T-helper 2 cell treated with Interferon-gamma antibody and Interleukin-4, amounts not matched to agents 100 ng/mL and 5 ng/mL, for 36 hours (primary cell): Measurements from ENCODE around the gene ABAT. TPM values are rescaled to one million over a fixed set of nuclear protein-coding genes. Genes with fewer than 3 reads are reported as not detected.
"Not testable (repeated sequence)": the region's sequence is repeated elsewhere in the genome, so short reads cannot be mapped to it uniquely, and the experiment has no call there.

Experiments used
- intact Hi-C: fragments of 100-400 bp; cut with micrococcal nuclease; formaldehyde crosslinking; loops from one replicate; pipeline ENCODE4 v1.15.1; 2023
- total RNA-seq: library from RNA; stranded (reverse); gene quantifications from 2 replicates; pipeline ENCODE4 v1.2.3, GENCODE V29; 2022

Gene ABAT
- total RNA-seq, 1 donor from 2014 or later = 9.4 TPM

DNA sequence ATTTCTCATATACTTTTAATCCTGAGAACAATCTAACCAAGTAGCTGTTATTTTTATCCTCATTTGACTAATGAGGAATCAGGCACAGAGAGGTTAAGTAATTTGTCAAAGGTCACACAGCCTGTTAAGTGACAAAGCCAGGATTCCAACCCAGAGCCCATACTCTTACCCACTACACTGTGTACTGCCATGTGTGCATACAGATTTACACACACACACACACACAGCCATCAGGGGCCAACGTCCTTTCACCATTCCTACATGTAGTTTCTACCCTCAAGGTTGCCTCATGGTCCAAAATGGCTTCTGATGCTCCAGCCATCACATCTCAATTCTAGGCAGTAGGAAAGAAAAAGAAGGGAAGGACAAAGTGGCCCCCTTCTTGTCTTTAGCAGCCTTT is 100.9 kb downstream of the ABAT start:
- intact Hi-C loops = no loop called here

DNA sequence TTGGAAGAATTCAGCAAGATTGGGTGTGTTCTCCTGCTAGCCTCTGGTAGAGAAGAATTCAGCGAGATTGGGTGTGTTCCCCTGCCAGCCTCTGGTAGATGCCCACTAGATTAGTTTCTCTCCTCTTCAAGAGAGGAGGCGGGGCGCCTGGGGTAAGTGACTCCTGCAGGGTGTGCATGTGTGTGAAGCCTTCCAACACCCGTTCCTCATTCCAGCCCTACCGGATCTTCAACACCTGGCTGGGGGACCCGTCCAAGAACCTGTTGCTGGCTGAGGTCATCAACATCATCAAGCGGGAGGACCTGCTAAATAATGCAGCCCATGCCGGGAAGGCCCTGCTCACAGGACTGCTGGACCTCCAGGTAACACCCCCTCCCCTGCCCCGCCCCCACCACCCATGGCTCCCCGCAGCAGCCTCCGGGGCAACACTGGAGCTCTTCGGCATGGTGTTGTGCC is 101.7 kb downstream of the ABAT start:
- intact Hi-C loops = no loop called here

DNA sequence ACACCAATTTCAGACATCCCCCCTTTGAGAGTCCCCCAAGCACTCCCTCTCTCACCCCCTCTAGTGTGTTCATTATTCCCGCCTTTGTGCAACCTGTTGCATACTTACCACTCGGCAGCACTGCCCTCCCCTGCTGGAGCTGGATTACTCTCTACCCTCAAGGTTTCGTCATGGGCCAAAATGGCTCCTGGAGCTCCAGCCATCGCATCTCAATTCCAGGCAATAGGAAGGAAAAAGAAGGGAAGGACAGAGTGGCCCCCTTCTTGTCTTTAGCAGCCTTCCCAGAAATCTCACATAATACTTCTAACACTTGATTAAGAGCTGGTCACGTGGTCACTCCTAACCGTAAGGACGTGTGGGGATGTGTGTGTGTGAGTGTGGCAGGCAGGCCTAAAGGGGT is 102.8 kb downstream of the ABAT start:
- intact Hi-C loops = no loop called here

DNA sequence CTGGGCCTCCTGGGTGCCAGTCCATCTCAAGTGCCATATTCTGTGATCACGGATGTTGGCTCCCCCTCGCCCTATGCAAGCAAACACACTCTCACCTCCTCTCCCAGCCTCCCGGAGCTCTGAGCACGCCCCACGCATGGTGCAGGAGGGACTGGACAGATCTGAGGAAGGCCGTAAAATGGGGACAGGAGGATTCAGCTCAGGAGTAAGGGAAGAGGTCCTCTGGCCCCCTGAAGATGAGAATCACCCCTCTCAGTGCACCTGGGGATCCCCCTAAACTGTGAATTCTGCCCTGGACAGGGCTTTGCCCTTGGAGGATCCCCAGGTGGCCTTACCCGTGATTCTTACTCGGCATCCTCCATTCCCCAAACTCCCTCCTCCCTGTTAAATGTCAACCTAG is 107.4 kb downstream of the ABAT start:
- intact Hi-C loops = no loop called here

DNA sequence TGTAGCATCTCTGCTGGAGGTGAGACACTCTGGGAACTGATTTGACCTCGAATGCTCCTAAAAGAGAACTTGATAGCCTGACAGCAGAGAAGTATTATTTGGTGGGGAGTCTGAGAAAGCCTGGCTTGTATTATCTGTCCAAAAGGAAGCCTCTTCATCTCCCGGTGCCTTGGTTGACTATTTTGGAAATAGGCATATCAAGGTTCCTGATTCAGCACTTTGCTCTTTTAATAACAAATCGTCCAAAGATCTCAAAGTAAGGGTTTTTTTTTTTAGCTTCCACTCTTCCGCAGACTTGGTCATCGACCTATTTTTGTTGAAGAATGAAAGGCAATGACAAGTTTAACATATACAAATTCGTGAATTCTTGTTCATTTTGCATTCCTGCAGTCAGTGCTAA is 108.3 kb downstream of the ABAT start:
- intact Hi-C loops = no loop called here

DNA sequence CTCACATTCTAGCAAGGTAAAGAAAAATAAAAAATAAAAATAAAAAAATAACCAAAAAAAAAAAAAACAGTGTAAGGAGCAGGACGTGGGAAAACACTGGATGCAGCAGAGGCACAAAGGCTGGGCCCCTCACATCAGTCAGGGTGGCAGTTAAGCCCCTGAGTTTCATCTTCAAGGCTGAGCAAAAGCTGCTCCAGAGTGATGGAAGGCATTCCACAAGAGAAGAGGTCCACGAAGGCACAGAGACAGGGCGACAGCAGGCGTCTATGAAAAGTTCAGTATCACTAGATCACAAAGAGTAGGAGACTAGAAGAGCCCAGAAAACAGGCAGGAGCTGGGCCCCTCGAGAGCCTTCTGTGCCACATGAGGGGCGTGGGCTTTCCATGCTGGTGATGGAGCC is 111.0 kb downstream of the ABAT start:
- intact Hi-C loops = no loop called here

DNA sequence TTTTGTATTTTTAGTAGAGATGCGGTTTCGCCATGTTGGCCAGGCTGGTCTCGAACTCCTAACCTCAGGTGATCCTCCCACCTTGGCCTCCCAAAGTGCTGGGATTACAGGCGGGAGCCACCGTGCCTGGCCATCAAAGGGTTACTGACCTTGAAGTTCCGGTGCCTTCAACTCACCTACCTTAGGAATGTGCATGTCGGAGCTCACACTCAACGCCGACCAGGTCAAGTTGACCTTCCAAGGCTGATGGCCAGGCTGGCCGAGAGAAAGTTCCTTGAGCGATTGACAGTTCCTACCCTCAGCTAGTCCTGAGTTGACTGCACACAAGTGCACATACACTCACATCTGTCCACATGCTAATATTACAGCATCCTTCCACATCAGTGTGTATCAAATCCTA is 111.9 kb downstream of the ABAT start:
- intact Hi-C loops = not testable (repeated sequence)

DNA sequence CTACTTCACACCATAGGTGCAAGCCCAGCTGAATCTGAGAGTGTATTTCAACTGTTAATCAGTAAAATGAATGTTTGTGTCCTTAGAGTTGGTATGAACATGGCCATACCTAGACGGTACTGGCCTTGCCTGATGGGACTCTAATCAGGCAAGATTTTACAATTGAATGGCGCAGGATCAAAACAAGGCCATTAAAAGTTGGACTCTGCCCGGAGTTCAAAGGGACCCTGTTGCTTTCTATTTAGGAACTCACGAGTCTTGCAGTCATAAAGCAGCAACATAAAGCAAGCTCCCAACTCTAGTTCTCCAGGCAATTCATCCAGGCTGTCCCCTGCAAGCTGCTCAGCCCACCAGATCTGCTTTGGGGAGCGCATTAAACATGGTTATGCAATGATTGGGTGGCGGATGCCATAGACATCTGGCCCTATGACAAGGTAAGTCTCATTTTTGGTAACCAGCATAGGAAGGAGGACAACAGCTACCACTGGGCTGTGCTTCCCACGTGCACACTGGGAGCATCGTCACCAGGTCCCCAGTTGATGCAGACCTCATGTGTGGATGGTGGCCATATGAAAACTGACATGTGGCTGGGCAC is 114.3 kb downstream of the ABAT start:
- intact Hi-C loops = no loop called here

DNA sequence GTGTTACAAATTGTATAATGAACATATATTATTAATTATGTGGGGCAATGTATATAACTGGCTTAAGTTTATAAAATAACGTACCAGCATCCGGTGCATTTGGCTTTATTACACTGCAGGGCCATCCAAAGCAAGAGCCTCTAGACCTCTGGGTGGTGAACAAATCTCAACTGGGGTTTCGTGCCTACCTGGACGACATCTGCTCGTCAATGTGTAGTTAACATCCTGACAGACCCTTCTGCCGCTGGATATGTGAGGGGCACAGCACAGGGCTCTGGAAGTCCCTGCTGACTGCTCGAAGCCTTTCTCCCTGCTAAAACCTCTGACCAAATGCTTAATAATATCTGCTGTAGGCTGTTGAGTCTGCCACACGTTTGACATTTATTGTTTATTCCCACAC is 120.7 kb downstream of the ABAT start:
- intact Hi-C loops = loop anchor here (10.0 kb wide), 1 partner anchor 1950 kb away; the partner anchor contains the start of gene NUBP1

DNA sequence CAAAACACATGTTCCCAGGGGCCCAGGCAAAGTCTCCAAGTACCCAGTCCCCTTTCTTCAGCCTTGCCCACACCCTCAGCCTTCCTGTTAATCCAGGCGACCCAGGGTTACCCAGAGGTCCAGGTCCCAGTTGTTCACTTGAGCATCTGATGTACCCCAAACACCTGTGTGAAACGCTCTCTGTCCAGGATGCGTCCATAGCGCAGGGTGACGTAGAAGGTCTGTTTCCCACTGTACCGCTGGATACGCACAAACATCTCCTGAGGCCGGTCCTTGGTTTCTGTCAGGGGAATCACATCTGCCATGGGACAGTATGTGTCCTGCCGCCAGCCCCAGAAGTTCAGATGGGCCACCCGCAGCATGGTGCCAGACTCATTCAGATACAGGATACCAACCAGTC is 121.4 kb downstream of the ABAT start:
- intact Hi-C loops = loop anchor here (2.0 to 10.0 kb wide), 2 partner anchors 283 to 1949 kb away; partner anchors contain the start of gene NUBP1

DNA sequence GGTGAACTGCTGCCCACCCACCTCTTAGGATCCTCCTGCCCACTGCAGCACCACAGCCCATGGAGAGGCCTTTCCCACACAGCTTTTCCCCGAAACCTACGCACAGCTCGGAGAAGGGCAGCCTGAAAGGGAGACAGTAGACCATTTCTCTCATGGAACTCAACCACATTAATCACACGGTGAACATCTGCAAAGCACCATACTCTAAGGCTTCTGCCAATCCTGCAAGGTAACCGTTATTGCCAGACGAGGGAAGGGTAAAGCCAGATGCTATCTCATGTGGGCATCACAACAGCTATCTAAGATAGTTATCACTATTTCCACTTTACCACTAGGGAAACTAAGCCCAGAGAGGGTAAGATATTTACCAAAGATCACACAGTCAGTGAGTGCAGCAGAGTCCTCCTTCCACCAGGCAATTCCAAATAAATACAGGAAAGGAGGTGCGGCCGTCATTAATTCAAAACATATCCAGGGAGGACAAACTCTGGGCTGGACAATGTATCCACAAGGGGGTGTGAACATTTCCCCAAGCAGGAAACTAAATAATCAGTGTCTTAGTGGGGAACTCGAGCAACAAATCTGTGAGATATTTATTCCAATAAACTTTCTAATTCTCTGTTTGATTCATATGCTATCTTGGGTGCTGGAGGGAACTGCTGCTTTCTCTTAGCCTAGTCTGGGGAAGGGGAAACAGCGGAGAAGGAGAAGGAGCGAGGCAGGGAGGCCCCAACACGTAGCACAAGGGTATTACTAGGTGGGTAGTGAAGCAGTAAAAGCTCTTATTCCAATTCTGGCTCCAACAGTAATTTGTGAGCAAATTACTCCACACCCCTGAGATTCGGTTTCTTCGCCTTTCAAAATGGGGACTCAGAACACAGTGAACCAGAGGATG is 122.3 kb downstream of the ABAT start:
- intact Hi-C loops = loop anchor here (1.0 to 10.0 kb wide), 9 partner anchors 21 to 1948 kb away; partner anchors contain the start of genes ABAT, CARHSP1, HAPSTR1 and METTL22

DNA sequence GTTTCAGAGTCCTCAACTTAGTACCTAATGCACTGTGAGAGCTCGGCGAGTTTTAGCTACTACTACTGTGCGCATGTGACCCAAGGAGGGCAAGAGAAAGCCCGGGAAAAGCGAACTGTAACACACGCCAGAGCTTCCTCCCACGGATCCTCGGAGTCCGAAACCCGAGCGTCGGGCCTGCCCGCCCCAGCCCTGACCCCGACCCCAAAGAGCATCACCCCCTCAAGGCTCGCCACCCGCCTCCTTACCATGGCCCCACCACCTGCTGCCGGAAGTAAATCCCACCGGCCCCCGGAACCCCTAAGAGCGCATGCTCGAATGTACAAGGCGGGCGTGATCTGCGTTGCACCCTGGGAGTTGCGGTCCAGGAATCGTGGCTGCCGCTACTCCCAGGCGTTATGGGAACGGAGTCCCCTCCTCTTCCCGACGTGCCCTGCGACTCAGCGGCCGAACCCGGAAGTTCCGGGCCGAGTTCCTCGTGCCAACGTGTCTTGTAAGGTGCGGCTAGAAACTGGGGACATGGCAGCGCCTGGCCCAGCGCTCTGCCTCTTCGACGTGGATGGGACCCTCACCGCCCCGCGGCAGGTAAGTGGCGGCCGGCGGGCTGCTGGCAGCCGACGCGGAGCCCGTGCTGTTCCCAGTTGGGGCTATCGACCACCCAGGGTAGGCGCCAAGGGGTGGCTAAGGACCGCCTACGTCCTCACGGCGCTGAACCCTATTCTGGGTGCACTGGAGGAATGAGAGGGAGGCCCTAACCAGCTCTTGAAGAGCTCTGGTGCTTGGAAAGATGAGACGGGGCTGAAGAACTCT is 123.2 kb downstream of the ABAT start, which contains the start of the genes PMM2 and TMEM186:
Gene PMM2 (plus strand): TSS at position 476 of the 810 bp plus-strand sequence. CDS start 44 bp downstream, at position 520.
Gene TMEM186 (minus strand): TSS at position 276 of the 810 bp plus-strand sequence. CDS start 25 bp downstream, at position 251.
- intact Hi-C loops = loop anchor here (1.0 to 10.0 kb wide), 9 partner anchors 20 to 1947 kb away; partner anchors contain the start of genes ABAT, CARHSP1, HAPSTR1 and METTL22

DNA sequence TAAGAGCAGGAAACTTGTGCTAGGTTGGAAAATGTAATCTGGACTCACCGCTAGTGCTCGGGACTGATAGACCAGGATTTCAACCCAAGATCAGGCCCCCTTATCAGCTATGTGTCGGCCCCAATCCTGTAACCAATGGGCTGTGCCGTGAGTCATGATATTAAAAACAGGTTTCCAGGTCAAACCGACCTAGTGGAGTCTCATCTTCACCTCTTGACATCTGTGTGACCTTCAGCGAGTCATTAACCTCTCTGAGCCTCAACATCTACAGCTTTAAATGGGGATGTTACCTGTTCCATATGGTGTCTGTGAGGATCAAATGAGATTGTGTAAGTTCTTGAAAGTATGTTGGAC is 123.7 kb downstream of the ABAT start:
- intact Hi-C loops = loop anchor here (10.0 kb wide), 1 partner anchor 1947 kb away; the partner anchor contains the start of gene NUBP1

DNA sequence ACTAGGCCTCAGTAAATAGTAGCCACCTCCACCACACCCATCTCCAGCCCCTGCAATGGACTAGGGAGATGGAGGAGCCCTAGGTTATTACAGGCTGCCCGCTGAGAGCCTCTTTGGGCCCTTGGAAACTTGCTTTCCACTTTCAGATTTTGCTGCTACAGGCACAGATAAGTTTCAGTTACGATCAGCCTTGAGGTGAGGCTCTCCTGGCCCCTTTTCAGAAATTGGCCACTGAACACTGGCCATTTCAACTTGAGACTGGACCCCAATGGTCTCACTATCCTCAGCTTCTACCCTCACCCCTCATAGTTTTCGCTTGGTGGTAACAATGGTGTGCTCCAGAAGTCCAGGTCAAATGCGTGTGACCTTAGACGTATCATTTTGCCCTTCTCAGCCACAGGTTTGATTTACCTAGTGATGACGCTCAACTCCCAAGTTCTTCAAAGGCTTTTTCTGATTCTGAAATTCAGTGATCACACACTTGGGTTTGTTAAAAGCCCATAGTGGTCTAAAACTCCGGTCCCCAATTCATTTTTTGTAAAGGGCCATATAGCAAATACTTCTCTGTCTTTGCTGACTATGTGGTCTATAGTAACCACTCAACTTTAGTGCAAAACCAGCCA is 124.2 kb downstream of the ABAT start:
- intact Hi-C loops = loop anchor here (10.0 kb wide), 1 partner anchor 1946 kb away; the partner anchor contains the start of gene NUBP1

DNA sequence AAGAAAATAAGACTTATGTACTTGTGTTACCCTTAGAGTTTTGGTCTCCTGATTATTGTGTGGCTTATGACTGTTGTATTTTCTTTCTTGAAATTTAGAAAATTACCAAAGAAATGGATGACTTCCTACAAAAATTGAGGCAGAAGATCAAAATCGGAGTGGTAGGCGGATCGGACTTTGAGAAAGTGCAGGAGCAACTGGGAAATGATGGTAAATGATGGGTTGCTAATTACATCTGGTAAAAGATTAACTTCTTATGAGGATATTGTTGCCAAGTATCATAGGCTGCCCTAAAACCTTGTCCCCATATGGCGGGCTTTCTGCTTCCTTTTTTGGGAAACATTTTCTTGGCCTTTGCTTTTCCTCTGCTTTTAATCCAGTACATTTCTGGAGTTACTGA is 127.3 kb downstream of the ABAT start:
- intact Hi-C loops = no loop called here

DNA sequence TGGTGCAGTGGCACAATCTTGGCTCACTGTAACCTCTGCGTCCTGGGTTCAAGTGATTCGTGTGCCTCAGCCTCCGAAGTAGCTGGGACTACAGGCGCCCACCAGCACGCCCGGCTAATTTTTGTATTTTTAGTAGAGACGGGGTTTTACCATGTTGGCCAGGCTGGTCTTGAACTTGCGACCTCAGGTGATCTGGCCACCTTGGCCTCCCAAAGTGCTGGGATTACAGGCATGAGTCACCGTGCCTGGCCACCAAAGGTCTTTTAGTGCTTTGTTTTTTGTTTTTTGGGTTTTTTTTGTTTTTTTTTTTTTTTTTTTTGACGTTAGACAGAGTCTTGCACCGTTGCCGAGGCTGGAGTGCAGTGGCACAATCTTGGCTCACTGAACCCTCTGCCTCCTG is 129.3 kb downstream of the ABAT start:
- intact Hi-C loops = not testable (repeated sequence)

DNA sequence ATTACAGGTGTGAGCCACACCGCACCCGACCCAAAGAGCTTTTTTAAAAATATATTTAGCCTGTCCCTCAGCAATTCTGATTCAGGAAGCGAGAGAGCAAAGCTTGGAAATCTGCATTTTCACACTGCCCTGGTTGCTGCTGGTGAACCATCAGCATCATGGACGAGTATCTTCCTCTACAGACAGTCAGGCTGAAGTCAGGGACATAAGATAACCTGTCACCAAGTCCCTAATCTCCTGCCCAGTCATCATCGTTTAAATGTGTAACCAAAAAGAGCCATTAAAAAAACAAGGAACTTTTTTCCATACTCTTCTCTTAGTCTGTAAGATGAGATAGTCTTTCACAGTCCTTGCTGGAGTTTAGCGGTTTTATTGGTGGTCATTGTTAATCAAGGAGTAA is 129.9 kb downstream of the ABAT start:
- intact Hi-C loops = no loop called here

DNA sequence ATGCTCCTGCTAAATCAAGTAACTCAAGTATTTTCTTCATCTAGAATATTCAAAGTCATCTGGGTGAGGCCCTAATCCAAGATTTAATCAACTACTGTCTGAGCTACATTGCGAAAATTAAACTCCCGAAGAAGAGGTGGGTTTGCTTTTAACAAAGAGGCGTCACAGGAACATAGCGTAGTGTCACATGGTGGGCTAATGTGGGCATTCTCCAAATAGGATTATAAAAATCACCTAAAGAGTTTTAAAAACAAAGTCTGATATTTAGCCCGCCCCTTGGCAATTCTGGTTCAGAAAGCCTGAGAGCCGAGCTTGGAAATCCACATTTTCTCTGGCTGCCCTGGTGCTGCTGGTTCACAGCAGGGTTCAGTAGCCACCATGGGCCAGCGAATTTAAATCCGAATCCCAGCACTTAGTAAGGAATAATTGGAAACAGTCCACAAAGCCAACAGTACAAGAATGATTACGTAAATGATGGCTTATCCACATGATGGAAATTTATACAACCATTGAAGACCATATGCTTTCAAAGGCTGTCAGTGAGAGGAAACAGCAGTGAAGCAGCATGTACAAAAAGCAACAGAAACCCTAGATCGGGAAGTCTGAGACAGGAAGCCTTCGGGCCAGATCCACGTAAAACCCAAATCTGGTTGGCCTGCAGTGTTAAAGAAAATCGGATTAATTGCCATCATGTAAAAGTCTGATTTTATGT is 132.0 kb downstream of the ABAT start:
- intact Hi-C loops = no loop called here

DNA sequence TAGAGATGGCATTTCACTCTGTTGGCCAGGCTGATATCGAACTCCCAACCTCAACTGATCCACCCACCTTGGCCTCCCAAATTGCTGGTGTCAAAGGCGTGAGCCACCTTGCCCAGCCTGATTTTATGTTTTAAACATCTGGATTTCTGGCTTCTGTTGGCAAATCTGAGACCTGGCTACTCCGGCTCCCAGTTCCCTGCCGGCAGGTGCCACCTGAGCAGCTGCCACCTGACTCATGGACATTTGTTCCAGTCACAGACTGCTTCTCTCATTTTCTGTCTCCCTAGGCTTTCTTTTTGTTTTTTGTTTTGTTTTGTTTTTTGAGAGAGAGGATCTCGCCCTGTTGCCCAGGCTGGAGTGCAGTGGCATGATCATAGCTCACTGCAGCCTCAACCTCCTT is 132.8 kb downstream of the ABAT start:
- intact Hi-C loops = no loop called here

DNA sequence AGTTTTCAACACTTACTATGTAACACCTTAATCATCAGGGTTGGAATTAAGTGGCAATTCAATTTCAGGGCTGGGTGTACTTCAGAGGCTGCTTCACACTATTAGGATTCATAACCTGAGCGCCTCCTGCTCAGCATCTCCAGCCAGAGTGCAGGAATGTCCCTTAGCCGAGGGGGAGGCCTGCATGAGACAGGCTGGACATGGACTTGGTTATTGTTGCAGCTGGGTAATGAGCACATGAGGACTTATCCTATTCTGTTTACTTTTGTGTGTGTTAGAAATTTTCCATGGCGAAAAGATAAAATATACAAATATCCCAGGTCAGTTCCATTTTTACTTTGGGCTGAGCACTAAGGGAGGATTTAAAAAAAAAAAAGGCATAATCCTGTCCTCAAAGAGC is 133.6 kb downstream of the ABAT start:
- intact Hi-C loops = no loop called here
